ENCODE measurements around the gene PGF.

Gene PGF

GRCh38 chr14:74954947-74955228 is 509 bp downstream of the PGF start:
- no peak for DNase-seq

GRCh38 chr14:74954232-74954946 is 1.0 kb downstream of the PGF start:
- DNase-seq = no peak

DNA sequence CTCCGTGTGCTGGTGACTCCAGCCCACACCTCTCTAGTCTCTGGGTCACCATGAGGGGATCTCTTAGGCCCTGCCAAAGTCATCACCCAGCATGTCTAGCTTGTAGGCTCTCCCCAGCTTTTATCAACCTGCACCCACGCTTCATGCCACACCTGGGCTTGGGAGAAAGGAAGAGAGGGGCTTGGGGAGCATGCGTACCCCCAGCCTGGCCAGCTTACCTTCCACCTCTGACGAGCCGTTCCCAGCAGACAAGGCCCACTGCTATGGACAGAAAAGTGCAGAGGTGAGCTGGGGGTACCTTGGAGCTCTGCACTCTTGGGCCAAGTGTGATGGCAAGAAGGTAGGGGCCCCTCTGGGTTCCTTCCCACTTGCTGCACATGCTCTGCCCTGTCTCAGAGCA is 1.7 kb downstream of the PGF start:
- DNase-seq = no peak

DNA sequence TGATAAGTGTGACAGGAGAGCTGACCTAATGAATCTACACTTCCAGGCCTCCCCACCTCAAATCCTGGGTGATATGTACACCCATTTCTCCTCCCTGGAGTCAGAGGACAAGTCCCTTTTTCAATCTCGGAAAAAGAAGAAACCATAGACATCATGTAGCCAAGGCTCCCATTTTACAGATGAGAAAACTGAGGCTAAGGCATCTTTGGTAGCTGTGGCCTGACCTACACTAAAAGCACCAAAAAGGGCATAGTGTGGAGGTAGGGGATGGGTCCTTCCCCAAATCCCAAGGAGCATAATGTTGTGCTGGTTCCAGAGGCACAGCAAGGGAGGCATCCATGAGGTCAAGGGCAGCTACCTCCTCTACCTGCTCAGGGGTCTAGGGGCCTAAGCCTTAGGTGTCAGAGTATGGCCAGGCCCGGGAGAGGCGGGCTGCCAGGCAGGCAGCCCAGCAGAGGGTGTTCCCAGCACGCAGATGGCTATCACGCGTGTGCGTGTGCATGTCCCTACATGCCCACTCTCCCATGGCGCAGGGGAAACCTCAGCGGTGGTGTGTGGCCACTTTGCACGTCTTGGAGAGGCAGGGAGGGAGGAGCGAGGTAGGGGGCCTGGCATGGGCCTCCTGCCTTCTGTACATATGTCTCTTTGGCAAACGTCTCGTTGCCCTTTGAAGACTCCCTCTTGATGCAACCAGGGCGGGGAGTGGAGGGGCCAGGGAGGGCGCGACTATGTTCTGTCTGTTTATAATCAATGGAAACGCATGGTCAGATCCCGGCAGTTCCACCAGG is 2.5 kb downstream of the PGF start:
- DNase-seq = no peak

GRCh38 chr14:74952180-74952665 is 3.2 kb downstream of the PGF start:
- no peak for DNase-seq

DNA sequence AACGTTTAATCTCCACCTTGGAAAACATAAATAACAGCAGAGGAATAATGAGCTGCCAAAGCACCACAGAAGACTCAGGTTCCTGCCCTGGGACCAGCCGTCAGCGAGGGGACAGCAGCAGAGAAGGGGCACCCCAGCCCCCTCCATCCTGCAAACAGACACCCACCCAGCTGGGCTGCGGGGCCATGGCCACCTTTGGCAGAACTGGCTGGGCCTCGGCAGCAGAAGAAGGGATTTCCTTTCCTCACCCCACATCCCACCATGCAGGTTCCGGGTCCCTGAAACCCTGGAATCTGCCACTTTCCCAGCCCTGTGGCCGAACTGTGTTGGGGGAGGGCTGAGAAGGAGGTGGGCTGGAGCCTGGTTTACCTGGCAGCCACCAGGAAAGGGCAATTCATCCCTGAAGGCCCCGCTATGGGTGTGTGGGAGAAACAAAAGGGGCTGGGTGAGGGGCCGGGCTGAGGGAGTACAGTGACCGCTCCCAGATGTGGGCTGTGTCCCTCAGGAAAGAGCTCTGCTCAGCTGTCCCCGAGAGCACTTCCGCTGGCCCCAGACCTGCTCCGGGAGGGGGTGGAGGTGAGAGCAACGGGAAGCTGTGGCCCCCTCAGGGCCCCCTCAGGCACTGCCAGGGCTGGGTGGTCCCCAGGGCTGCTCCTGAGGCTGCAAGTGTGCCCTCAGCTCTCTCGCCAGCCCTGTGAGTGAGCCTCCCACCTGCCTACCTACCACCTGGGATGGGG is 3.8 kb downstream of the PGF start:
- no peak for DNase-seq

DNA sequence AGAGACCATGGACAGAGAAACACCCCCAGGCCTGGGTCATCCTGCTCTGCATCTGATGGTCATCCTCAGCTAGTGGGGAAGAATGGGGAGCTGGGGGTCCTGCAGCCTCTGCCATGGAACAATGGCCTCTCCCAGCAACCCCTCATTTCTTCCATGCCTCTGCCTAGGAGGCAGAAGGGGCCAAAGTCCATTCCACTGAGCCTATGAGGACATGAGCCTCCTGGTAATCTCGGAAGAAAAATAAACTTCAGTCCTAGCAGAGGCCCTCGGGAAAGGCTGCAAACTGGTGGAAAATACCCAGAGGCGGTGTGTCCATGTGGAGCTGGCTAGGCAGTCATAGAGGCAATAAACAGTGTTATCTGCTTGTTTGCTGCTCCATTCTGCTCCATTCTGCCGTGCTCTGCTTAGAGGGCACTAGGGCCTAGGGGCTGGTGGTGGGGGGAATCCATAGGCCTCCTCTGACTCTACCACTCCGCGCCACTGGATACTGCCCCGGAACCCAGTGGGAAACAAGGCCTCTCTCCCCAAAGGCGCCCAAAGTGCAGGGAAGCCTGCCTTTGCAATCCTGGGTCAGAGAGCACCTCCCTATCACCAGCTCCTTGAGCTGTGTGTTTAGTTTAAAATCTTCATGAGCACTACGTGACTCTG is 4.5 kb downstream of the PGF start:
- DNase-seq = no peak

DNA sequence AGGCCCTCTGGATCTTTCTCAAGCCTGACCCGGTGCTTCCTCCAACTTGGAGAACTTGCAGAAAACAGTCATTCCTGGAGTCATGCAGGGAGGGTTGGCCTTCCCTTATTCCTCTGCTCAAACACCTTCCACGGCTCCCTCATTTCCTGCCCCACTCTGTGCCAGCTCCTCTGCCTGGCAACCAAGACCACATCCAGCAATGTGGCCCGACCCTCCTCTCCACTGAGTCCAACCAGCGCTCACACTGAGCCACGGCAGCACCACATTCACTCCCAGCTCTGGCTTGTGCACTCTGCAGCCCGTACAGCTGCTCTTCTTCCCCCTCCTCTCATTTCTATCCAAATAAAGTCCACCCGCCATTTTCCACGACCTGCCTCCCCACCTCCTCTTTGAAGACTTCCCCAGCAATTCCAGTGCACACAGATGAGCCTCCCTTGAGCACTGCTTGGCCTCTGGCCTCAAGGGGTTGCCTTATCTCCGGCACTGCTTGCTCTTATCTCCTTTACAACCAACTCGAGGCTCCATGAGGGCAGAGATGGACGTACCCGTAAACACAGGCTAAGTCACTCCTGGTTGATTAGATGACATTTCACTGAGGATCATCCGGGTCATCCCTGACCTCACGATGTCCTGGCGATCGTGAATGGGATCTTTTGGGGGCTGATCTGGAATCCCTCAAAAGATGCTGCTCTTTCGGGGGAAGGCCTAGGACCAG is 5.4 kb downstream of the PGF start:
- DNase-seq = no peak

DNA sequence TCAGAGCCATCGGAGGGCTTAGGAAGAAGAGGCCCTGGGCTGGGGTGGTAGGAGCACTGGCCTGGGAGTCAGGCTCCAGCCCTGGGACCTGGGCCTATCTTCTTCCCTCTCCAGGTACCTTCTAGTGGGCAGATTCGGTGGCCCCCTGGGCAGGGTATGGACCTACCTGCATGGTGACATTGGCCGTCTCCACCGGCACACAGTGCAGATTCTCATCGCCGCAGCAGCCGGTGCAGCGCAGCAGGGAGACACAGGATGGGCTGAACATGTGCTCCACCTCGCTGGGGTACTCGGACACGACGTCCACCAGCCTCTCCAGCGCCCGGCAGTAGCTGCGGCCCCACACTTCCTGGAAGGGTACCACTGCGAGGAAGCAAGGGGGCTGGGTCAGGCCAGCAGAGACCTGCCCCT is 6.2 kb downstream of the PGF start:
- DNase-seq = no peak

DNA sequence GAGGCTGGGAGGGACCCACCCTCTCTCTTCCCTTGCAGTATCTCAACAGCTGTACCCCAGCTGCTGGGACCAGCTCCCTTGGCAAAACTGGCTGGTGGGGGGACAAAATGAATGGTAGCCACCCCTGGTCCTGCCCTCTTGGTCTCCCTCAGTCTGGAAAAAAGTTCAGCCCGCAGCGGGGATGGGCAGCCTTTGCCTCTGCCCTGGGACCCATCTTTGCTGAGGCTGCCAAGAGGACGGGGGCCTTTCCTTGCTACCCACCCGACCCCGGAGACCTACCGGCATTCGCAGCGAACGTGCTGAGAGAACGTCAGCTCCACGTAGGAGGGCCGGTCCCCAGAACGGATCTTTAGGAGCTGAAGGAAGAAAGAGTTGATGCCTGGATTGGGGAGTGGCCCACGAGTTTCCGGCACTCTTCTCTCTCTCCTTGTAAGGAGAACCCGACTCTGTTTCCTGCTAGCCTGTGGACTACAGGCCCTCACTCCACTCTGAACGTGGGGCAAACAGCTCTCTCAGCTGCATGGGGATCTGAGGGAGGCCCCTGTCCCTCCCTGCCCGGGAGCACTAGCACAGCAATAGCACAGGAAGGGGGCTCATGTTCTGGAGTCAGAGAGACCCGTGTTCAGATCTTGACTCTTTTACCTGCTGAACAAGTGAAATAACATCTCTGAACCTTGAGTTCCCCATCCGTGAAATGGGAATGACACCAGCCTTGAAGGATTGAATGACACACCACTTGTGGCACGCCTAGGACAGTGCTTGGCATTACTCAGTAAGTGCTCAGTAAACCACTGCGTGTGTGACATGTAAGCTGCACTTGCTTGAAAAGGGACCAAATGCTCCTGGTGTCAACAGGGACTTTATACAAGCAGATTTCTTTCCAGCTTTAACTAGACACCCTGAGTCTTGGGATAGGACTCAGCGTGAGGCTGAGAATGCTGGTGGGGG is 6.9 kb downstream of the PGF start:
- DNase-seq = no peak

- DNase-seq = no peak
Observed at GRCh38 chr14:74947353-74948227, 7.8 kb downstream of the PGF start.

GRCh38 chr14:74946659-74947281 is 8.6 kb downstream of the PGF start:
- no peak for DNase-seq

DNA sequence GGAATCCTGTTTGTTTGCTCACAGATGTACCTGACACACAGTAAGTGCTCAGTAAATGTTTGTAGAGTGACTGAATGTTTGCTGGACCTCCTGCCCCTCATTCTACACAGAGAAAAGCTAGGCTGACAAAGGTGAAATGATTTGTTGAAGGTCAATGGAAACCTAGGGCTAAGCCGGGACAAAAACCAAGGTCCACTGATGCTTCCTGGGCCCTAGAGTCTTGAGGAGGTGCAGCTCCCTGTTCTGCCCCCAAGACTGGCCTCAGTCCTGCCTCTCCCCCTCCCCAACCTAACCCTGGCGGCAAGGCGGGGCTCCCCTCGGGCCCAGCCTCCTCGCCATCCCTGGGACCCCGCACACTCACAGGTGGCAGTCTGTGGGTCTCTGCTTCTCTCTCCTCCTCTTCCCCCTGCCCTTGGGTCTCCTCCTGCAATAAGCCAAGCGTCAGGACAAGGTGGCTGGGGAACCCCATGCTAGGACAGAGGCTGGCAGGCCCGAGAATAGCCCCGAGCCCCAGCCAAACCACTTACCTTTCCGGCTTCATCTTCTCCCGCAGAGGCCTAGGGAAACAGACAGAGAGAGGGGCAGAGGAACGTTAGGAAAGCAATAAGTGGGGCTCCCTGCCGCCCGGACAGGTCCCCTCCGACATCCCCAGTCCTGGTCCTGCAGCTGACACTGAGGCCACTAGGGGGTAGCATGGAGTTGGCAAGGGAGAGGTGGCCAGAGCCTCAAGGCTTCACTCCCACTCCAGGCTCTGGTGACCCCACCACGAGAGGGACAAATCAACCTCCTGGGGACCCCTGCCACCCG is 9.3 kb downstream of the PGF start:
- peak; percentile 38 for DNase-seq

GRCh38 chr14:74945261-74945851 is 10.0 kb downstream of the PGF start:
- DNase-seq = peak; percentile 2 to 26

DNA sequence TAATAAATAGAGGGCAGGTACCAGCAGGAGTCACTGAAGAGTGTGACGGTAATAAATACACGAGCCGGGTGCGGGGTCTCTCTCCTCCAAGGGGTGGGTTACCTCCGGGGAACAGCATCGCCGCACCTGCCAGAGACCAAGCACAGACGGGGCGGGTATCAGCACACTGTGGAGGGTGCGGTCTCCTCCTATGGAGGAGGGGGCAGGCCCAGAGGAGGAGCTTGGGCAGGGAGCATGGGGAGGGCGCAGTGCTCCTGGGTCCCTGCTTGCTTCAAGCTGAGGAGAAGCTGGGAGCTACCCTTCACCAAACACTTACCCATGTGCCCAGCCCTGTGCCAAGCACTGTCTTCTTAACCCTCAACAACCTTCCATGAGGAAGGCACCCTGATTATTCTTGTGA is 12.8 kb downstream of the PGF start:
- DNase-seq = no peak

GRCh38 chr14:74942181-74942580 is 13.2 kb downstream of the PGF start:
- DNase-seq = no peak

GRCh38 chr14:74941676-74942097 is 13.7 kb downstream of the PGF start:
- no peak for DNase-seq

GRCh38 chr14:74940956-74941565 is 14.3 kb downstream of the PGF start:
- DNase-seq = no peak
